ENCODE data around the gene PRKAG2.

PRKAG2 gene

DNA sequence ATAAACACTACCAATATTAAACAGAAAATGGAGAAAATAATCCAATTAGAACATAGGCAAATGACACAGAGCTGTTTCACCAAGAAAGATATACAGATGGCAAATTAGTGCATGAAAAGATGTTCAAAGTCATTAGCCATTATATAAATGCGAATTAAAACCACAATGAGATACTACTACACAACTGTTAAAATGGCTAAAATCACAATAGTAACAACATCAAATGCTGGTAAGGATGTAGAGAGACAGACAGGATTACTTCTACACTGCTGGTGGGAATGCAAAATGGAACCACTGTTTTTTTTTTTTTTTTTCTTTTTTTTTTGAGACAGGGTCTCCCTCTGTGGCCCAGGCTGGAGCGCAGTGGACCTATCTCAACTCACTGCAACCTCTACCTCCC lies 242.3 kb downstream of the PRKAG2 start:
- Histone ChIP-seq H3K27ac (ENCODE audit: low read depth, low read length) (no peak overlapping the region), H3K9me3 (ENCODE audit: control insufficient read depth in 1 of 2, low read length in 2 of 2) (no peaks in the 10 kb centered on the region), H3K4me1 (ENCODE audit: control insufficient read depth in 1 of 2, insufficient read depth in 2 of 2, low read length in 2 of 2) (peaks cover 7% of the 10 kb centered on the region in 2 donors), H3K9ac (ENCODE audit: low read depth in 1 of 2, low read length in 2 of 2) (no peak overlapping the region), H3K4me3 (ENCODE audit: low read depth in 1 of 2, low read length in 2 of 2) (no peak overlapping the region), H3K36me3 (ENCODE audit: control insufficient read depth in 1 of 2, insufficient read depth in 2 of 2, low read length in 2 of 2) (no peaks in the 10 kb centered on the region), H3K27me3 (ENCODE audit: control insufficient read depth in 1 of 2, insufficient read depth in 2 of 2, low read length in 2 of 2) (no peaks in the 10 kb centered on the region)

GRCh38 chr7:151633516-151633812 lies 243.5 kb downstream of the PRKAG2 start:
- no peak overlapping the region for H3K27ac ChIP-seq (ENCODE audit: low read depth, low read length)
- no peaks in the 10 kb centered on the region for H3K36me3 ChIP-seq (ENCODE audit: control insufficient read depth in 1 of 2, insufficient read depth in 2 of 2, low read length in 2 of 2)
- H3K4me3 ChIP-seq (ENCODE audit: low read depth in 1 of 2, low read length in 2 of 2), result no peak overlapping the region
- H3K4me1 ChIP-seq (ENCODE audit: control insufficient read depth in 1 of 2, insufficient read depth in 2 of 2, low read length in 2 of 2), result peaks cover 7% of the 10 kb centered on the region in 2 donors
- no peak overlapping the region for H3K9ac ChIP-seq (ENCODE audit: low read depth in 1 of 2, low read length in 2 of 2)
- H3K27me3 ChIP-seq (ENCODE audit: control insufficient read depth in 1 of 2, insufficient read depth in 2 of 2, low read length in 2 of 2), result no peaks in the 10 kb centered on the region
- H3K9me3 ChIP-seq (ENCODE audit: control insufficient read depth in 1 of 2, low read length in 2 of 2), result no peaks in the 10 kb centered on the region

DNA sequence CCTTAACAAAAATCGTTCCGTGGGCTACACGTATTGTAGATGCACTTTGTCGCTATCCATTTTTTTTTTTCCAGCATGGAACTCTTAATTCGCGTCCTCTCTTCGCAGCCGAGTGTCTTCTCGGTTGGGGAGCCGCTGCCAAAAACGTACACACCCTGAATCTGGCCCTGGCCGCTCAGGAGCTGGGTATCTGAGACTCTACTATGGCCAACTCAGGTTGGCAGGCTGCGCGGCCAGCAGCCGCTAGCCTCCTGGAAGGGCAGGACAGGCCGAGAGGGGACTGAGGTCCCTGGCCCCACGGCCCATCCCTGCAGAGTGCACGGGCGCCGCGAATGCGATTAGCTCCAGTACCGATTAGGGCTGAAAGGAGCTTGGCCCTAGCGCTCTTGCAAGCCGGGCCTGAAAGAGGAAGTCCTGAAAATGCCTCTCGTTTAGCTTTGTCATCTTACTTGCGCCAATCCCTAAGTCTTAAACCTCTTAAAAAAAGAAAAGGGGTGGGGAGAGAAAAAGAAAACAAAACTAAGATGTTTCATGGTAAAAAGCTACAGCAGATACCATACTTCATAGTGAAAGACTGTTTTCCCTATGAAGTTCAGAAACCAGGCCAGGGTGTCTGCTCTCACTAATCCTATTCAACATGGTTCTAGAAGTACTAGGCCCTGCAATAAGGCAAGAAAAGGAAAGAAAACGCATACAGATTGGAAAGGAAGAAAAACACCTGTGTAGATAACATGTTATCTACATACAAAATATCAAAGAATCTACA lies 244.0 kb downstream of the PRKAG2 start:
- Histone ChIP-seq H3K4me3 (ENCODE audit: low read depth in 1 of 2, low read length in 2 of 2) (peak overlapping the region; percentile 75 to 77), H3K36me3 (ENCODE audit: control insufficient read depth in 1 of 2, insufficient read depth in 2 of 2, low read length in 2 of 2) (no peaks in the 10 kb centered on the region), H3K27me3 (ENCODE audit: control insufficient read depth in 1 of 2, insufficient read depth in 2 of 2, low read length in 2 of 2) (no peaks in the 10 kb centered on the region), H3K27ac (ENCODE audit: low read depth, low read length) (peak overlapping the region; percentile 85), H3K9ac (ENCODE audit: low read depth in 1 of 2, low read length in 2 of 2) (peak overlapping the region; percentile 76 to 84), H3K4me1 (ENCODE audit: control insufficient read depth in 1 of 2, insufficient read depth in 2 of 2, low read length in 2 of 2) (peaks cover 7% of the 10 kb centered on the region in 2 donors), H3K9me3 (ENCODE audit: control insufficient read depth in 1 of 2, low read length in 2 of 2) (no peaks in the 10 kb centered on the region)

DNA sequence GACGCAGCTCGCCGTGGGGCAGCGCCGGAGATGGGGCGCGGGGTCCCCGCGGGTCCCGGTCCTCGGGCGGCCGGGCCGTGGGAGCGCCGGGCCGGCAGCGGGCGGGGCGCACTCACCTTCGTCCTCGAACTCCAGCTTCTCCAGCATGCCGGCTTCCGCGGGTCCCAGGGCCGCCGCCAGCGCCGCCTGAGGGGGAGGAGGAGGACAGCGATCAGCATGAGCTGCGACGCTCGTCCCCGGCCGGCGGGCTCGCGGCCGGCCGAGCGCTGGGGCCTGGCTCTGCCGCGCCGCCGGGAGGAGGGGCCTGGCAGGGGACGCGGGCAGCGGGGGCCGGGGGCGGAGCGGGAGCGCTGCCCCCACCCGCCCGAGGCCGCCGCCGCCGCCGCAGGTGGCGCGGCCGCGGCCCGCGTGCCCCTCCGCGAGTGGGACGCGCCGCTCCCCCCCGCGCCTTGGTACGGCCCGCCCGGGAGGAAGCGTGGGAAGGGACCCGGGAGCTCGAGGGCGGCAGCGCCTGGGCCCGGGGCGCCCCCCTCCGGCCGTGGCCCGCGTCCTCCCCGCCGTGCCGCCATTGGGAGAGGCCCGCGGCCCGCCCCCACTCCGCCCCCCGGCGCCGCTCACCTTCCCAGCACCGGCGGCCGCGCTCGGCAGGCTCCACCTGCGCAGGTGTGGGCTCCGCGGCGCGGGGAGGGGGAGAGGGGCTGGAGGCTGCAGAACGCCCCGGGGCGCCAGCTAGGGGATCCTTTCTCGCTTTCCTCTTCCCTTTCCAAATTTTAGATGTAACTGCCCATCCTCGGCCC lies 244.8 kb downstream of the PRKAG2 start:
- no peaks in the 10 kb centered on the region for H3K36me3 ChIP-seq (ENCODE audit: control insufficient read depth in 1 of 2, insufficient read depth in 2 of 2, low read length in 2 of 2)
- peak overlapping the region; percentile 76 to 98 for H3K9ac ChIP-seq (ENCODE audit: low read depth in 1 of 2, low read length in 2 of 2)
- no peaks in the 10 kb centered on the region for H3K27me3 ChIP-seq (ENCODE audit: control insufficient read depth in 1 of 2, insufficient read depth in 2 of 2, low read length in 2 of 2)
- H3K9me3 ChIP-seq (ENCODE audit: control insufficient read depth in 1 of 2, low read length in 2 of 2), result no peaks in the 10 kb centered on the region
- H3K4me1 ChIP-seq (ENCODE audit: control insufficient read depth in 1 of 2, insufficient read depth in 2 of 2, low read length in 2 of 2), result peaks cover 7% of the 10 kb centered on the region in 2 donors
- peak overlapping the region; percentile 85 for H3K27ac ChIP-seq (ENCODE audit: low read depth, low read length)
- peak overlapping the region; percentile 84 to 87 for H3K4me3 ChIP-seq (ENCODE audit: low read depth in 1 of 2, low read length in 2 of 2)

GRCh38 chr7:151631570-151631952 lies 245.4 kb downstream of the PRKAG2 start:
- Histone ChIP-seq H3K27ac (ENCODE audit: low read depth, low read length) (peak overlapping the region; percentile 74), H3K4me3 (ENCODE audit: low read depth in 1 of 2, low read length in 2 of 2) (peak overlapping the region; percentile 84 to 87), H3K36me3 (ENCODE audit: control insufficient read depth in 1 of 2, insufficient read depth in 2 of 2, low read length in 2 of 2) (no peaks in the 10 kb centered on the region), H3K4me1 (ENCODE audit: control insufficient read depth in 1 of 2, insufficient read depth in 2 of 2, low read length in 2 of 2) (peaks cover 10 to 12% of the 10 kb centered on the region in 2 donors), H3K9ac (ENCODE audit: low read depth in 1 of 2, low read length in 2 of 2) (peak overlapping the region; percentile 76 to 98), H3K27me3 (ENCODE audit: control insufficient read depth in 1 of 2, insufficient read depth in 2 of 2, low read length in 2 of 2) (no peaks in the 10 kb centered on the region), H3K9me3 (ENCODE audit: control insufficient read depth in 1 of 2, low read length in 2 of 2) (no peaks in the 10 kb centered on the region)

DNA sequence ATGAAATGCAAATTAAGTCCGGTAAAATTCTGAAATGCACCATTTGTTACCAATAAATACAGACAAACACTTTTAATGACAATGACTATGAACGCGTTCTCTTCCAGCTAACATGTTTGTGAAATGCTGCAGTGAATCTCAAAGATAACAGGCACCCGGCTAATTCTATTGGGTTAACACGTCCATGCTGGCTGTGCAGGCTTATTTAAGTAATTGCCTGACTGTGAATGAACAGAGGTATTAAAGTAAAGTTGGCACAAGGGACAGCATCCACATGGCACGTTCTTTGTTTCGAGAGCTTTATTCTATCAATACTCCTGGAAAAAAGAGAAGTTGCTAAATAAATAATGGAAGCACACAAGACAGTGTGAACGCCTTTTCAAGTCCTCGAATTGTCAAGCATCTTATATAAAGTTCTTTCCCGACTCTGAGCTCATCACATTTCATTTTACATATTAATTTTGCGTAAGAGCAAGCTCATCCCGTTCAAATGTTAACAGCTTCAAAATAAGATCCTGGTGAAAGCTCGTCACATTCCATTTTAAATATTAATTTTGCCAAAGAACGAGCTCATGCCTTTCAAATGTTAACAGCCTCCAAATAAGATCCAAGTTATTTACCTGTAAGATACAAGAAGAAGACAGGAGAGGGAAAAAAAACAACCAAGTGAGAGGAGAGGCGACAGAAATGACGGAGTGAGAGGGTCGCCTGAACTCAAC lies 245.9 kb downstream of the PRKAG2 start:
- peak overlapping the region; percentile 76 to 98 for H3K9ac ChIP-seq (ENCODE audit: low read depth in 1 of 2, low read length in 2 of 2)

DNA sequence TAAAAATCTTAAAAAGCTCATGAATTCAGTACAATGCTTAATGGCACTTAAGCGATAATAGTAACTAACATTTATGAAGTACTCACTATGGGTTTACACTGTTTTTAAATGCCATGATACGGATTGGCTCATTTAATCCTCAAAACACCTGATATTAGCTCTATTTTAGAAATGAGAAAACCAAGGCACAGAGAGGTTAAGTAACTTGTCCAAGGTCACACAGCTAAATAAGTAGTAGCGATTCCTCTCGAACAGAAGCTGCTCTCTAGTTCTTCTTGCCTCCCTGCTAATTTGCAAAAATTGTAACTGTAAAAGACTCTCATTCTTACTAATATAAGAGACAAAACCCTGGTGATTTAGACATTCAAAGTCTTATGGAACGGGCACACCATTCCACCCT lies 246.6 kb downstream of the PRKAG2 start:
- H3K36me3 ChIP-seq (ENCODE audit: control insufficient read depth in 1 of 2, insufficient read depth in 2 of 2, low read length in 2 of 2), result peaks cover 0 to under 1% of the 10 kb centered on the region in 2 donors
- H3K27ac ChIP-seq (ENCODE audit: low read depth, low read length), result no peak overlapping the region
- H3K4me1 ChIP-seq (ENCODE audit: control insufficient read depth in 1 of 2, insufficient read depth in 2 of 2, low read length in 2 of 2), result peaks cover 13 to 21% of the 10 kb centered on the region in 2 donors
- H3K27me3 ChIP-seq (ENCODE audit: control insufficient read depth in 1 of 2, insufficient read depth in 2 of 2, low read length in 2 of 2), result no peaks in the 10 kb centered on the region
- H3K9ac ChIP-seq (ENCODE audit: low read depth in 1 of 2, low read length in 2 of 2), result no peak overlapping the region
- no peaks in the 10 kb centered on the region for H3K9me3 ChIP-seq (ENCODE audit: control insufficient read depth in 1 of 2, low read length in 2 of 2)
- peak overlapping the region; percentile 84 to 87 for H3K4me3 ChIP-seq (ENCODE audit: low read depth in 1 of 2, low read length in 2 of 2)

More for the DNA sequence above, 245.9 kb downstream of the PRKAG2 start:
- H3K4me1 ChIP-seq (ENCODE audit: control insufficient read depth in 1 of 2, insufficient read depth in 2 of 2, low read length in 2 of 2), result peaks cover 13 to 17% of the 10 kb centered on the region in 2 donors
- H3K36me3 ChIP-seq (ENCODE audit: control insufficient read depth in 1 of 2, insufficient read depth in 2 of 2, low read length in 2 of 2), result no peaks in the 10 kb centered on the region
- H3K27me3 ChIP-seq (ENCODE audit: control insufficient read depth in 1 of 2, insufficient read depth in 2 of 2, low read length in 2 of 2), result no peaks in the 10 kb centered on the region
- H3K4me3 ChIP-seq (ENCODE audit: low read depth in 1 of 2, low read length in 2 of 2), result peak overlapping the region; percentile 84 to 87
- peak overlapping the region; percentile 74 for H3K27ac ChIP-seq (ENCODE audit: low read depth, low read length)
- no peaks in the 10 kb centered on the region for H3K9me3 ChIP-seq (ENCODE audit: control insufficient read depth in 1 of 2, low read length in 2 of 2)

DNA sequence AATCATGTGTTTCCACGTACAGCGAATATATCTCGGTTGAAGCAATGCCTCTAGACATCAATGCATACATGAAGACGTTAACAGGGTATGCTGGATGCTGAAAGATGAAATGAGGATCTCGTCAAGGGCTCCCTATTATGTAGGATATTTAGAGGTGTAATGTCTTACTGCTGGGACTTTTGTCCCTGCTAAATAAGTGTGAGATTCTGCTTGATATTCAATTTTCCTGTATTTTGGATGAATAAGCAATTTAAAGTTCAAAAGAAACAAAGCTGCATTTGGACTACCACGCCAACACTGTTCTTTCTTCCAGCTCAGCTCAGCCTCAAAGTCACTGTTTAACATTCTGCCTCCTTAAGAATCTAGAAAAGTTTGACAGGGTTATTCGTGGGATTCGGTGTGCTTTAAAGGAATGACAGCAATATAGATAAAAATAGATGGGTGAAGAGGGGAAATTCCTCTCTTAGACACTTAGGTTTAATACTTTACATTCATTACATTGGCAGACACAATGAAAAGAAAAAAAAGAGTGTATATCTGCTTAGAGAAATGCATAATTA lies 247.1 kb downstream of the PRKAG2 start:
- Histone ChIP-seq H3K36me3 (ENCODE audit: control insufficient read depth in 1 of 2, insufficient read depth in 2 of 2, low read length in 2 of 2) (peaks cover 0 to 3% of the 10 kb centered on the region in 2 donors), H3K4me1 (ENCODE audit: control insufficient read depth in 1 of 2, insufficient read depth in 2 of 2, low read length in 2 of 2) (peaks cover 13 to 23% of the 10 kb centered on the region in 2 donors), H3K9ac (ENCODE audit: low read depth in 1 of 2, low read length in 2 of 2) (no peak overlapping the region), H3K9me3 (ENCODE audit: control insufficient read depth in 1 of 2, low read length in 2 of 2) (no peaks in the 10 kb centered on the region), H3K27me3 (ENCODE audit: control insufficient read depth in 1 of 2, insufficient read depth in 2 of 2, low read length in 2 of 2) (no peaks in the 10 kb centered on the region), H3K4me3 (ENCODE audit: low read depth in 1 of 2, low read length in 2 of 2) (no peak overlapping the region), H3K27ac (ENCODE audit: low read depth, low read length) (no peak overlapping the region)

- no peaks in the 10 kb centered on the region for H3K27me3 ChIP-seq (ENCODE audit: control insufficient read depth in 1 of 2, insufficient read depth in 2 of 2, low read length in 2 of 2)
- peaks cover 0 to 3% of the 10 kb centered on the region in 2 donors for H3K36me3 ChIP-seq (ENCODE audit: control insufficient read depth in 1 of 2, insufficient read depth in 2 of 2, low read length in 2 of 2)
- peaks cover 13 to 27% of the 10 kb centered on the region in 2 donors for H3K4me1 ChIP-seq (ENCODE audit: control insufficient read depth in 1 of 2, insufficient read depth in 2 of 2, low read length in 2 of 2)
- H3K27ac ChIP-seq (ENCODE audit: low read depth, low read length), result no peak overlapping the region
- H3K9me3 ChIP-seq (ENCODE audit: control insufficient read depth in 1 of 2, low read length in 2 of 2), result no peaks in the 10 kb centered on the region
- no peak overlapping the region for H3K4me3 ChIP-seq (ENCODE audit: low read depth in 1 of 2, low read length in 2 of 2)
- no peak overlapping the region for H3K9ac ChIP-seq (ENCODE audit: low read depth in 1 of 2, low read length in 2 of 2)
Observed at GRCh38 chr7:151628846-151629604, 247.9 kb downstream of the PRKAG2 start.

All from duodenal mucosa (tissue), 2 donors.